ENCODE results near the gene ADGRV1.

ADGRV1 gene

DNA sequence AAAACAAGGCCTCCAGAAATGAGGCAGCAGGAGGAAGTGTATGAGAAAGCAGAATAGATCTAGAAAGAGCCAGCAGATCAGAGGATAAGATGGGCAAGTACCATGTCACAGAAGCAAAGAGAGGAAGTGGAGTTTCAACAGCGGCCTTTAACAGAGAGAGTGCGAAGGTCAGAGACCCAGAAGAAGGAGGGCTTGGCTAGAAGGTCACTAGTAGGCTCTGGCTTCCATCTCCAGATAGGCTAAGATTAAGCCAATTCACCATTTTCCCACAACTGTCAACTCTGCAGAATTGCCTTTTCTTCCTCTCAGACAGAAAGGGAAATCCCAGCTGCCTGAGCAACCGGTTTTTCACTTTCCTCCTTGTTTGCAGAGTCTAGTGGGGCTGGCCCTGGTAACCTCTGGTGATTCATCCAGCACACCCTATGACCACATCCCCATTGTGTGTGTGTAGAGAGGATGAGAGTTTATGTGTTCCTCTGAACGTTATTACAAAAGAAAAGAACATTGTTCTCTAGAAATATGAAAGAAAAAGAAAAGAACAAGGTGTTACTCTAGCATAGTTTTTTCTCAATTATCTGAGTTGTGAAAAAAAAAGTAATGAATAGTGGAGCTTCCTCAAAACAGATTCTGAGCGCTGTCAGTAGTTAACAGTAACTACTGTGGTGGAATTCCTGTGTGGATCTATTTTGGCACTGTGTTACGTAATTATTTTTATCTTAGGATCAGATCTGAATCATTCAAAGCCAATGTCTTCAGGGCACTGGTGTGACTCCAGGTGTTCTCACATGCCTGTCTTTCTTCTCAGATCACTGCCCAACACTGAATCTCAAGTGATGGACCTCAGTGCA lies 604.2 kb downstream of the ADGRV1 start:
- peak; percentile 82 for DNase-seq (ENCODE audit: low read depth)

- no peak for DNase-seq (ENCODE audit: low read depth)
Observed at GRCh38 chr5:91164424-91164823, 605.8 kb downstream of the ADGRV1 start.

DNA sequence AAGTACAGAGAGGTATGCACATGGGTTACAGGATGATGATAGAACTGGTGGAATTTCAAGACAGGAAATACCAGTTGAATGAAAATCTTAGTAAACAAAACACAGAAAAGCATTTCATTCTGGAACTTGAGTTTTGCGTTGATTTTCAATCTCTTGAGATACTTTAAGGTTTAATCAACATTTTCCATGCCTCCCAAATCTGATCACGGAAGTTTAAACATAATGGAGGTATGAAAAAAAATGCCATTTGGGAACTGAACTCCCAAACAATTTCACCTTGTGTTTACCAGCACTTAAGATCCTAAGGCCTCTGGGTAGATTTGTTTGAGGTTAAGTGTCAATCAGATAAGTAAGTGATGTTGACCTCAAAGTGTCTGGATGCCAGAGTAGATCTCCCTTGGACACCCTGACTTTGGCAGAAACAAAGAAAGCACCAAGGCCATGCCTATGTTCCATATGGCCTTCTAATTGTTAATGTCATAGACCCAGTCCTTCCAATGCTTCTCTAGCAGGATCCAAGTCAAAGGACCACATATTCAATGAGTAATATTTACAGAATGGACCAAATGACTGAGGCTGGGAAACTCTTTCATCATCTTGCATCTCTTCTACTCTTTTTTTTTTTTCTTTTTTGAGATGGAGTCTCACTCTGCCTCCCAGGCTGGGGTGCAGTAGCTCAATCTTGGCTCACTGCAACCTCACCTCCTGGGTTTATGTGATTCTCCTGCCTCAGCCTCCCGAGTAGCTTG lies 607.6 kb downstream of the ADGRV1 start:
- DNase-seq (ENCODE audit: low read depth), result peak; percentile 47

DNA sequence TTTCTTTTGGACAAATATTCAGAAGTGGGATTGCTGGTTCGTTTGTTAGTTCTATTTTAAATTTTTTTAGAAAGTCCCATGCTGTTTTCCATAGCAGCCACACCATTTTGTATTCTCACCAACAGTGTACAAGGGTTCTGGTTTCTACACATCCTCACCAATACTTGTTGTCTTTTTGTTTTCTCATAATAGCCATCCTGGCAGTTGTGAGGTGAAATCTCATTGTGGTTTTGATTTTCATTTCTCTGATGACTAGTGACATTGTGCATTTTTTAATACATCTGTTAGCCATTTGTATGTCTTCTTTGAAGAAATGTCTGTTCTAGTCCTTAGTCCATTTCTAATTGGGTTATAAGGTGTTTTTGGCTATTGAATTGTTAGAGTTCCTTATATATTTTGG lies 610.3 kb downstream of the ADGRV1 start:
- DNase-seq (ENCODE audit: low read depth), result no peak

GRCh38 chr5:91170266-91170665 lies 611.7 kb downstream of the ADGRV1 start:
- DNase-seq (ENCODE audit: low read depth), result peak; percentile 38

- no peak for DNase-seq (ENCODE audit: low read depth)
Observed at GRCh38 chr5:91171322-91171721, 612.7 kb downstream of the ADGRV1 start.

- DNase-seq (ENCODE audit: low read depth), result no peak
Observed at GRCh38 chr5:91174396-91174795, 615.8 kb downstream of the ADGRV1 start.

- no peak for DNase-seq (ENCODE audit: low read depth)
Observed at GRCh38 chr5:91175708-91176107, 617.1 kb downstream of the ADGRV1 start.

DNA sequence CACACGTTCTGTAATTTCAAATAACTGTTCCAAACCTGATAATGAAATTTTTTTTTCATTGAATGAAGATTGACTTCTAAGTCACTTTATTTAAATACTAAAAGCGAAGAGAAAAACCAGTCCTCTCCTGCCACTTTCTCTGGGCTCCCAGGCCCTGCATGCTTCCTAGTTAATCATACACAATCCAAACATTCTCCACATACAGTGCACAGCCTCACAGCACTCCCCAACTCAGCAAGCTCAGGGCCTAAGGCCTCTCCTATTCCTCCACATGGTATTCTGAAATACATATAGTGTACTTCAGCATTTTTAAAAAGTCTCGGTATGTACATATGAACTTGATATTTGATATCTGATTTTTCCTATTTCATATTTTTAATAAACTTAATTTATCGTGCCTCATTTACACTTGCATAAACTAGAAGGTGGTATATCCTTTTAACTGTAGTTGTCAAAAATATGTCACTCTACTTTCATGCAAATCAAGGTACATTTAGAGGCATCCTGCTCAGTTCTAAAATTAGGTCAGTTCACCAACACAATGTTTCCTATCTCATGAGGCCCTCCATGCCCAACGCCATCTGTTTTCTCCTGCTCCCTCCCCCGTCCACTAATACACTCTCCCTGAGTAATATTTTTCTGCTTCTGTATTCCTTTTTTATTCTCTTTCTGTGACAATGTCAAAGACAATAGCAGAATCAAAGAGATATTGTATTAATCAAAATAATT lies 617.9 kb downstream of the ADGRV1 start:
- no peak for DNase-seq (ENCODE audit: low read depth)

- DNase-seq (ENCODE audit: low read depth), result no peak
Observed at GRCh38 chr5:91177085-91177484, 618.5 kb downstream of the ADGRV1 start.

DNA sequence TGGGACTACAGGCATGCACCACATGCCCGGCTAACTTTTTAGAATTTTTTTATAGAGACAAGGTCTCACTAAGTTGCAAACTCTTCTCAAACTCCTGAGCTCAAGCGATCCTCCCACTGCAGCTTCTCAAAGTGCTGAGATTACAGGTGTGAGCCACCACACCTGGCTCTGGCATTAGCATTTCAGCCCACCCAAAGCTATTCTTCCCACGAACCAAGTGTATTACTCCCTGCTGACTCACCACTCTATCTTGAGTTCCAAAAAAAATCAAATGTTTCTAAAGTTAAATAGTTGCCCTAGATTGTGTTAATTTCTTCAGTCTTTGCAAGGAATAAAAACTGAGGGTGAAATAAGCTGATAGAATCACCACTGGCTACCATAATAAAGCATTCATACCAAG lies 619.0 kb downstream of the ADGRV1 start:
- no peak for DNase-seq (ENCODE audit: low read depth)

- DNase-seq (ENCODE audit: low read depth), result no peak
Observed at GRCh38 chr5:91178461-91178860, 619.9 kb downstream of the ADGRV1 start.

- no peak for DNase-seq (ENCODE audit: low read depth)
Observed at GRCh38 chr5:91179018-91179417, 620.4 kb downstream of the ADGRV1 start.

DNA sequence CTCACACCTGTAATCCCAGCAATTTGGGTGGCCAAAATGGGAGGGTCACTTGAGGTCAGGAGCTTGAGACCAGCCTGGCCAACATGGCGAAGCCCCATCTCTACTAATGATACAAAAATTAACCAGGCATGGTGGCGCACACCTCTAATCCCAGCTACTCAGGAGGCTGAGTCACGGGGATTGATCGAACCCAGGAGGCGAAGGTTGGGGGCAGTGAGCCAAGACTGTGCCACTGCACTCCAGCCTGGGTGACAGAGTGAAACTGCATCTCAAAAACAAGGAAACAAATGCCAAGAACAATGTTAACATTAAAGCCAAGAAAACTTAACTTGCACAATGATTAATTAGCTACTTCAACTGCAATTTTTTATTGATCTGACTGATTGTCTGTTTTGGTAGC lies 621.9 kb downstream of the ADGRV1 start:
- DNase-seq (ENCODE audit: low read depth), result no peak

DNA sequence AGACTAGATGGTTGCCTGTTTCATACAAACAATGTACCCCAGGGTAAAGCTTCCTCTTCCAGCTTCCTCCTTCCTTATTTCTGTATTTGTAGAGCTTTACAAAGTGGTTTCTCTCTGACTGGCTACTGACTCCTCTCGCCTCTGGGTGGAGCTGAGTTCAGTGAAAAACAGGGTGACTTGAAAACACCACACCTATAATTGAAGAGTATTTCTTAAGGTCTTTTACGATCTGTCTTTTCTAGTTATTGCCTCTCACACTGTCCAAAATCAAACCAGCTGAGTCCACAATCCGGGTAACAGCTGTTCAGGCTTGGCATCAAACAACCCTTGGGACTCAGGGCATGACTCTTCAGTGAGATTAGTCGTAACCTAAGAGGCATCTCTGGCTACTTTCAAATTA lies 624.2 kb downstream of the ADGRV1 start:
- peak; percentile 35 for DNase-seq (ENCODE audit: low read depth)

GRCh38 chr5:91183743-91184142 lies 625.1 kb downstream of the ADGRV1 start:
- DNase-seq (ENCODE audit: low read depth), result no peak

DNA sequence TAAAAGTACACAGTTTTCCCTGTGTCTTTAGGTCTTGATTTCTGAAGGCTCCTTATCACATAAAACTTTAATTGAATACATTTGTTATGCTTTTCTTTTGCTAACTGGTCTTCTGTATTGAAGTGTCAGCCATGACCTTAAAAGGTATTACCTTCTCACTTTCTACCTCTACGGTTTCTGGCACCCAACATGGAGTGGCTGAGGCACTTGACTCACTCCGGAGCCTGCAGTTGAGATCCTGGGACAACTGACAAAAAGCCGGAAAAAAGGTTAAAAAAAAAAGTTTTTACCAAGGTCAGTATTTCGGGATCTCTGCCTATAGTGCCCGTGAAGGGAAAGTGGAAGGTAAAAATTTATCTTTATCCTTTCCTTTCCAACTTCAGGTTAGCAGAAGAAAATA lies 627.5 kb downstream of the ADGRV1 start:
- no peak for DNase-seq (ENCODE audit: low read depth)

GRCh38 chr5:91187032-91187431 lies 628.4 kb downstream of the ADGRV1 start:
- DNase-seq (ENCODE audit: low read depth), result no peak

GRCh38 chr5:91188755-91189154 lies 630.2 kb downstream of the ADGRV1 start:
- DNase-seq (ENCODE audit: low read depth), result no peak

DNA sequence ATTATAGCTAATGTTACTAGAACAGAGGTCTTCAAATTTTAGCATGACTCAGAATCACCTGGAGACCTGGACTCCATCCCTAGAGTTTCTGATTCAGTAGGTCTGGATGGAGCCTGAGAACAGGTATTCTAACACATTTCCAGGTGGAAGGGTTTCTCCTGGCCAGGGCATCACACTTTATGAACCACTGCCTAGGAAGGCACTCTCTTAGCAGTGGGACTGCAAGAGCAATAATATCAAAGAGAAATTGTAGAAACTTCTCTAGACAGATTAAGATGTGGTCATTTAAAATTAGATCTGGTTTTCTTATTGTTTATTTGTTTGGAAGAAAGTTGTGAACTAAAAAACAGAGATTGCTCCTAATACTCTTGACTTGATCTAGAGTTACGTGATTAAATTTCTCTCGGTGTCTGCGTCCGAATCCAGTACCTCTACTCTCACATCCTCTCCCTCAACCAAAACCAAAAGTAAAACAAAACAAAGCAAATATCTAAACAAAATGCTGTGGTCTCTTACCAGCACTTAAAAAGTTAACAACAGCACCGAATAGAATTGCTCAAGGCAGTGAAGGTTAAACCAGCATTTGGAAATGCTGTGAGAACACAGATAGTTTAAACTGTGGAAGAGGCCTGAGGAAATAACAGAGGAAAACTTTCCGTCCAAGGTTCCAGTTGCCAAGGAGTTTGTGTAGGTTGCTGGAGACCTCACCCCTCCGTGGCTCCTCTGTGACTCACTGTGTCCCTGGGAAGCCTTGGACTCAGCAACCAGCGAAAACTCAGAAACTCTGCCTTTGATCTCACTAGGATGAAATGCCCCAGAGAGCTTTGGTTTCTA lies 631.1 kb downstream of the ADGRV1 start:
- DNase-seq (ENCODE audit: low read depth), result no peak

DNA sequence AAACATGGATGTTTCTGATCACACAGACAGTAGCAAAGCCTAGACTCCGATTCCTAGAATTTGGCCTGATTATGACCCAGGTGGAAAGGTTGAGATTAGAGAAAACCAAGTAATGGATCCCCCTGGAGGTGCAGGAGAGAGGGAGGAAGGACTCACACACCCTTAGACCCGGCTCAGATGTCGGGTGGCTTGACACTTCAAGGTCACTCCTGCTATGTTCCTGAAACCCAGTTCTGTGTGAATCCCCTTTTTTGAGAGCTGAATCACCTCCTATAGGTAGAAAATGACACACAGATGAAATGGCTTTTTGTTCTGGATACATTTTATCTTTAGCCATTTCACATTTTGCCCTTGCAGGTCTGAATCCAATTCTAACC lies 631.7 kb downstream of the ADGRV1 start:
- no peak for DNase-seq (ENCODE audit: low read depth)

GRCh38 chr5:91194824-91195381 lies 636.3 kb downstream of the ADGRV1 start:
- no peak for DNase-seq (ENCODE audit: low read depth)

All from HS-5 (cell line).